Karpas-422 (cell line): ENCODE measurements around the gene PTGIS. TPM values are rescaled to one million over a fixed set of nuclear protein-coding genes. Genes with fewer than 3 reads are reported as not detected.

Source experiments
- DNase-seq: peaks from one replicate; pipeline ENCODE4 v3.0.0-alpha.2; 2015
- H2AFZ ChIP-seq: fragments of 200-600 bp; sonication (generic); 2 replicates; pipeline ENCODE4 v1.6.1; 2014; ENCODE audit warnings: antibody characterized with exemption, low read length, mixed read lengths
- H3K27ac ChIP-seq: fragments of 200-600 bp; sonication (generic); 2 replicates; pipeline ENCODE4 v1.5.1; 2014; ENCODE audit warnings: mild to moderate bottlenecking, low read length, moderate library complexity
- H3K27me3 ChIP-seq: fragments of 200-600 bp; sonication (generic); 2 replicates; pipeline ENCODE4 v1.6.1; 2014; ENCODE audit warnings: low read length, mixed read lengths
- H3K36me3 ChIP-seq: fragments of 200-600 bp; sonication (generic); 2 replicates; pipeline ENCODE4 v1.6.1; 2014; ENCODE audit warnings: low read length, mixed read lengths; ENCODE audit not compliant: insufficient read depth
- H3K4me1 ChIP-seq: fragments of 200-600 bp; sonication (generic); 2 replicates; pipeline ENCODE4 v1.6.1; 2014; ENCODE audit warnings: mild to moderate bottlenecking, low read length, mixed read lengths
- H3K4me2 ChIP-seq: fragments of 200-600 bp; sonication (generic); 2 replicates; pipeline ENCODE4 v1.6.1; 2014; ENCODE audit warnings: low read length, low read depth, mild to moderate bottlenecking; ENCODE audit not compliant: poor library complexity, severe bottlenecking
- H3K4me3 ChIP-seq: fragments of 200-600 bp; sonication (generic); 2 replicates; pipeline ENCODE4 v1.5.1; 2014; ENCODE audit warnings: mild to moderate bottlenecking, antibody characterized with exemption, low read length, mixed read lengths
- H3K79me2 ChIP-seq: fragments of 200-600 bp; sonication (generic); 2 replicates; pipeline ENCODE4 v1.6.1; 2014; ENCODE audit warnings: mild to moderate bottlenecking, low read length, mixed read lengths
- H3K9ac ChIP-seq: fragments of 200-600 bp; sonication (generic); 2 replicates; pipeline ENCODE4 v1.6.0; 2014; ENCODE audit warnings: low read length
- H3K9me2 ChIP-seq: fragments of 200-600 bp; sonication (generic), shearing (Covaris generic); replicated peaks from 2 replicates; pipeline ENCODE4 v1.6.0; 2014; ENCODE audit warnings: mild to moderate bottlenecking, low read length, moderate library complexity; ENCODE audit not compliant: insufficient read depth
- H3K9me3 ChIP-seq: fragments of 300-700, 200-600 bp; sonication (generic); 2 replicates; pipeline ENCODE4 v1.6.1; 2014; ENCODE audit warnings: low read length, mixed read lengths
- H4K20me1 ChIP-seq: fragments of 200-600 bp; sonication (generic); 2 replicates; pipeline ENCODE4 v1.6.1; 2014; ENCODE audit warnings: mild to moderate bottlenecking, antibody characterized with exemption, low read length, low read depth; ENCODE audit not compliant: insufficient read depth
- total RNA-seq: library from RNA; depleted of rRNA; stranded (reverse); fragments of >200 nt; shearing (Covaris generic); gene quantifications from 2 replicates; pipeline ENCODE4 v1.2.3, GENCODE V29; 2014; ENCODE audit warnings: low replicate concordance

Gene PTGIS
- total RNA-seq, 1 experiment from 2014 or later: not detected

DNA sequence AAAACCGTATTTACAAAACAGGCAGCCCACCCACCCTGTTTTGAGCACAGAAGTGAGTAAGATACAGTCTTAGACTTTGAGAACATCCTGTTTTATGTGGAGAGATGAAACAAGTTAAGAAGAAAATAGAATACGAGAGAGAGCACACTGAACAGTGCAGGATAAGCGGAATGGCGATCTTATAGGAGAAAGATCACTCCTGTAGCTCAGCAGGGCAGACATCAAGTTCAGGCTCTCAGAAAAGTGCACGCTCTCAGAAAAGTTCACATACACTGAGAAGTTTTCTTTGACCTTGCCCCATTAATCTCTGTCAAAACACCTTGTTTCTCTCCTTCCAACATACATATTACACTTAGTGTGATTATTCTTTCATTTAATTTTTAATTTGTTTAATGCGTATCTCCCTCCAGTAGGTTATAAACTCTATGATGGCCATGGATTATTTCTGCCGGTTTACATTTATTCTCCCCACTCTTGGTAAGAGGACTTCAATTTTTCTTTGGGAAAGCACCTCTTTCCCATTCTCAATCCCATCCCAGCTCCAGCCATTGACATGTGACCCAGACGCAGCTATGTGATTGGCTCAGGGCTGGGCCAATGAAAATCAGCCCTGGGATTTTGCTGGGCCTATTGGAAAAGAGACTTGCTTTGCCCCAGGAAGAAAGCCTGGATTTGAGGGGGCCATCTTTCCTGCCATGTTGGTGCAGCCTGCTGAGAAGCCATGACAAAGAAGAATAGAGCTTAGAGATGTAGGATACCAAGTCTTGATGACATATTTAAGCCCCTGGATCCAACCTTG lies 101.6 kb downstream of the PTGIS start:
- Histone ChIP-seq H4K20me1 (no peaks in the 10 kb centered on the region), H3K36me3 (no peaks in the 10 kb centered on the region), H3K4me1 (no peaks in the 10 kb centered on the region), H3K9me2 (no peaks in the 10 kb centered on the region), H2AFZ (no peak overlapping the region), H3K9me3 (no peaks in the 10 kb centered on the region), H3K27ac (no peak overlapping the region), H3K4me3 (no peak overlapping the region), H3K27me3 (no peaks in the 10 kb centered on the region), H3K79me2 (no peaks in the 10 kb centered on the region), H3K9ac (no peak overlapping the region), H3K4me2 (no peak overlapping the region)
- DNase-seq: no peak

DNA sequence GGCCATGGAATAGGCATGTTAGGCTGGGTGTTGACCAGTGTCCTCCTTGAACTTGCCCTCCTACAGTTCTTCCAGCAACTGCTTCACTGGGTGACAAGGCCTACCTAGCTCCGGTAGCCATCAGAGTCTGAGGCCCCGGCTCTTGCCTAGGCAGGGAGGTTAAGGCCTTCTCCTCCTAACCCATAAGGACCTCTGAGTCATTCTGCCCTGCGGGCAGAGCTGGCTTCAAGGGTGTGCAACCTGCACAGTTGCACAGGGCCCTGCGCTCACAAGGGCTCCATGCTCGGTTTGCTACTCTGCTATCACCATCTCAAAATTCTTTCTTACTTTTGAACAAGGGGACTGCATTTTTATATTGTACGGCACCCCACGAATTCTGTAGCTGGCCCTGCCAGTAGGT lies 103.4 kb downstream of the PTGIS start:
- Histone ChIP-seq H3K27ac (no peak overlapping the region), H3K4me3 (no peak overlapping the region), H3K9ac (no peak overlapping the region), H3K36me3 (no peaks in the 10 kb centered on the region), H4K20me1 (no peaks in the 10 kb centered on the region), H2AFZ (no peak overlapping the region), H3K4me2 (no peak overlapping the region), H3K9me2 (no peaks in the 10 kb centered on the region), H3K9me3 (no peaks in the 10 kb centered on the region), H3K27me3 (no peaks in the 10 kb centered on the region), H3K4me1 (no peaks in the 10 kb centered on the region), H3K79me2 (no peaks in the 10 kb centered on the region)
- no peak for DNase-seq

DNA sequence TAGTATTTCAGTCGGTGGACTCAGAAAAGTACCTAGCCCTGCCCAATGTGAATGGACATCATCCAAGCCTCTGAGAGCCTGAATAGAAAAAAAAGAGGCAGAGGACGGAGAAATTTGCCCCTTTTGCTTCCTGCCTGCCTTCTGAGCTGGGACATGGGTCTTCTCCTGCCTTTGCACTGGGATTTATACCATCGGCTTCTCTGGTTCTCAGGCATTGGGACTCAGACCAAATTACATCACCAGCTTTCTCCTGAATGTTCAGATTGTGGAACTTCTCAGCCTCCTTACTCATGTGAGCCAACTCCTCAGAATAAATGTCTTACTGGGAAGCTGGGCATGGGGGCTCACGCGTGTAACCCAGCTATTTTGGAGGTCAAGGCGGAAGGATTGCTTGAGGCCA lies 105.3 kb downstream of the PTGIS start:
- DNase-seq: no peak
- Histone ChIP-seq H2AFZ (no peak overlapping the region), H3K4me3 (no peak overlapping the region), H3K9ac (no peak overlapping the region), H3K9me2 (no peaks in the 10 kb centered on the region), H3K79me2 (no peaks in the 10 kb centered on the region), H3K27ac (no peak overlapping the region), H3K27me3 (no peaks in the 10 kb centered on the region), H3K4me2 (no peak overlapping the region), H3K4me1 (no peaks in the 10 kb centered on the region), H4K20me1 (no peaks in the 10 kb centered on the region), H3K9me3 (no peaks in the 10 kb centered on the region), H3K36me3 (no peaks in the 10 kb centered on the region)

DNA sequence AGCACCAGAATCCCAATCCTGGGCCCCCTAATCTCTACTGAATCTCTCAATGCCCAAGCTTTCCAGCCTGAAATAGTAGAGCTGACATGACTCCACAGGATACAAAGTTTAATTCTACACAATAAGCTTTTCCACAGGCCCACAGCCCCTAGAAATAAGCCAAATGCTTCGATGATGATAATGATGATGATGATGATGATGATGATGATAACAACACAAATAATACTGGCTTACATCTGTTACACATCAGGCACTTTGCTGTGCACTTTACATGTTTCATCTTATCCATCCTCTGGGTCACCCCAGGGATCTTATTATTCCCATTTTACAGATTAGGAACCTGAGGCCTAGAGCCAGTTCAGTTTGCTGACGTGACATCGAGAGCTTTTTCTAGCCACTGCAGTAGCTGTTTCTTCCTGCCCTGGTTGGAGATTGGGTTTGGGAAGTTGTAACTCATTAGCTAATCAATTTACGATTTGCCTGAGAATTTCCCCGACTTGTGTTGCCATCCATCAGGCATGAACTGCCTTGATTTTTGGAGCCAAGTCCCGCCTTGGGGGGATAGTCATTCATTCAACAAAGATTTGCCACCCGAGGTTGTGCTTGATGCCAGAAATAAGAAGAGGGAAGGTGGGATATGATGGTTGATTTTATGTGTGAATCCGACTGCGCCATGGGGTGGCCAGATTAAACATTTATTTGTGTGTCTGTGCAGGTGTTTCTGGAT lies 105.9 kb downstream of the PTGIS start:
- H3K9me2 ChIP-seq: no peaks in the 10 kb centered on the region
- no peak overlapping the region for H3K9ac ChIP-seq
- H3K27ac ChIP-seq: no peak overlapping the region
- H3K36me3 ChIP-seq: no peaks in the 10 kb centered on the region
- H4K20me1 ChIP-seq: no peaks in the 10 kb centered on the region
- no peak overlapping the region for H2AFZ ChIP-seq
- no peaks in the 10 kb centered on the region for H3K27me3 ChIP-seq
- no peaks in the 10 kb centered on the region for H3K9me3 ChIP-seq
- no peaks in the 10 kb centered on the region for H3K4me1 ChIP-seq
- no peak for DNase-seq
- H3K4me3 ChIP-seq: no peak overlapping the region
- H3K79me2 ChIP-seq: no peaks in the 10 kb centered on the region
- H3K4me2 ChIP-seq: no peak overlapping the region

DNA sequence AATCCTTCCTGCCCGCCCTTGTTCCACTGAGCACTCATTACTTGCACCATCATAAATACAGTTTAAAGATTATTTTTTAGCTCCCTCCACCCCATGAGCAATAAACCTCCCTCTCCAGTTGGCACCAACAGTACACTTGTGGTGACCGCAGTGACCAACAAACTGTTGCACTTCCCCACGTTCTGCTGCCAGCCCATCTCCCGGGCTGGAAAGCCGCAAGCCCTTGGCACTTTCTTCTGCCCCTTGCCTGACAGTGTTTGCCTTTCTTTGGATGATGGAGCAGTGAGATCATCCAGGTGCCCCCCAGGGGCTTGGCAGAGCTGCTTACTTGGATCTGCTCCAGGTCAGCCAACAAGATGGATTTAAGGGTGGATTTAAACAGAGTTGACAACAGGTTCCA lies 107.0 kb downstream of the PTGIS start:
- no peak for DNase-seq
- no peak overlapping the region for H3K27ac ChIP-seq
- no peak overlapping the region for H3K4me3 ChIP-seq
- H3K36me3 ChIP-seq: no peaks in the 10 kb centered on the region
- H3K79me2 ChIP-seq: no peaks in the 10 kb centered on the region
- H4K20me1 ChIP-seq: no peaks in the 10 kb centered on the region
- H3K4me2 ChIP-seq: no peak overlapping the region
- H3K9me2 ChIP-seq: no peaks in the 10 kb centered on the region
- no peaks in the 10 kb centered on the region for H3K9me3 ChIP-seq
- H3K9ac ChIP-seq: no peak overlapping the region
- H3K27me3 ChIP-seq: no peaks in the 10 kb centered on the region
- no peak overlapping the region for H2AFZ ChIP-seq
- H3K4me1 ChIP-seq: no peaks in the 10 kb centered on the region

DNA sequence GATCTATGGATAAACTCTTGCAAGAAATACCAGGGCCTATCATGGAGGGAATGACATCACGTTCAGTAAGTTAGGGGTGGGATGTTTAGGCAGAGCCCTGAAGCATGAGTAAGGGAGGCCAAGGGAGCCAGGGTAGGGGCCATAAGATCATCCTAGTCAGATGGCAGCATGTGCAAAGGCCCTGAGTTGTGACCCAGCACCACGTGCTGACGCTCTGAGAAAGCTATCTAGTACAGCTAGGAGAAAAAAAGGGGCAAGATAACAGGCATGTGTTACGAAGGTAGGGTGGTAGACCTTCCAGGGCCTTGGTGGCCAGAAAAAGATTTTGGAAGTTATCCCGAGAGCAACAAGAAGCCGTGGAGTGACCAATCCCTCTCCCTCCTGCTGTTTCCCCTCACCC lies 107.8 kb downstream of the PTGIS start:
- no peaks in the 10 kb centered on the region for H3K79me2 ChIP-seq

DNA sequence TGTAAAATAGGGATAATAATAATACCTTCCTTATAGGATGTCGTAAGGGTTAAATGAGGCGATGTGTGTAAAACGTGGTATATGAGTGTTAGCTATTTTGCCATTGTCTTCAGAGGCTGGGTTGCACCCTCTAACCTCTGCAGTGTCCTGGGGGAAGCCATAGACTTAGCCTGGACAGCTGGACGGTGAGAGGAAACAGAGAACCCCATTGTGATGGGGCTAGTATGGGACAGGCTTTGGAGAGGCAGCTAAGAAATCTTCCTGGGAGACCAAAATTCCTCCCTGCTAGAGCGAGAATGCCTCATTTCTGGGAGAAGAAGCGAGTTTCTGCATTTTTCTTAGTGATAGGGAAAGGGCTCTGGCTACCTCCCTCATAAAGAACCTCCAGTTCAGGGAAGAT lies 108.3 kb downstream of the PTGIS start:
- H3K27me3 ChIP-seq: no peaks in the 10 kb centered on the region
- DNase-seq: no peak
- no peak overlapping the region for H3K4me2 ChIP-seq
- no peaks in the 10 kb centered on the region for H3K79me2 ChIP-seq
- H4K20me1 ChIP-seq: no peaks in the 10 kb centered on the region
- no peaks in the 10 kb centered on the region for H3K4me1 ChIP-seq
- no peak overlapping the region for H3K27ac ChIP-seq
- H3K9ac ChIP-seq: no peak overlapping the region
- H3K9me3 ChIP-seq: no peaks in the 10 kb centered on the region
- no peak overlapping the region for H2AFZ ChIP-seq
- no peaks in the 10 kb centered on the region for H3K36me3 ChIP-seq
- no peaks in the 10 kb centered on the region for H3K9me2 ChIP-seq
- no peak overlapping the region for H3K4me3 ChIP-seq

More for the DNA sequence above, 107.8 kb downstream of the PTGIS start:
- H3K36me3 ChIP-seq: no peaks in the 10 kb centered on the region
- no peaks in the 10 kb centered on the region for H3K9me3 ChIP-seq
- no peak overlapping the region for H3K9ac ChIP-seq
- no peak for DNase-seq
- no peaks in the 10 kb centered on the region for H3K4me1 ChIP-seq
- no peaks in the 10 kb centered on the region for H4K20me1 ChIP-seq
- no peak overlapping the region for H3K4me2 ChIP-seq
- H2AFZ ChIP-seq: no peak overlapping the region
- H3K27ac ChIP-seq: no peak overlapping the region
- H3K4me3 ChIP-seq: no peak overlapping the region
- no peaks in the 10 kb centered on the region for H3K27me3 ChIP-seq
- no peaks in the 10 kb centered on the region for H3K9me2 ChIP-seq

DNA sequence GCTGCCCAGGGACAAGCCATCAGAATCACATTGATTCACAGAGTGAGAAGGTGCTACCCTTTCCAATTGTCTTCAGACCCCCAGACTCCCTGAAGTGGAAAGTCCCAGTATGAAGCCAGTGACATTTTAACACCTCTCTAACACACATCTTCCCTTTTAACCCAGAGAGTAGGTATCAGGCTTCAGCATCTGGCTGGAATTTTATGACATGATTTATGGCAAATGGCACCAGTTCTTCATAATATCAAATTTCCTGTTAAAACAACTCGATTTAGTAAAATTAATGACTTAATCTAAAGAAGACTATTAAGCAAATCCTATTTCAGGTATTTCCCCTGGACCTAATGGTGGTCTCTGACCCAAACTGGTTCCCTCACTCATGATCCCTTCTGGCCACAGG lies 110.5 kb downstream of the PTGIS start:
- no peaks in the 10 kb centered on the region for H4K20me1 ChIP-seq
- no peak overlapping the region for H3K4me2 ChIP-seq
- no peak for DNase-seq
- no peaks in the 10 kb centered on the region for H3K36me3 ChIP-seq
- H3K4me1 ChIP-seq: no peaks in the 10 kb centered on the region
- no peaks in the 10 kb centered on the region for H3K9me2 ChIP-seq
- H3K27me3 ChIP-seq: no peaks in the 10 kb centered on the region
- no peak overlapping the region for H3K4me3 ChIP-seq
- H3K9me3 ChIP-seq: no peaks in the 10 kb centered on the region
- H3K9ac ChIP-seq: no peak overlapping the region
- H2AFZ ChIP-seq: no peak overlapping the region
- H3K79me2 ChIP-seq: no peaks in the 10 kb centered on the region
- H3K27ac ChIP-seq: no peak overlapping the region
